ENCODE data around the gene PRM2.

Gene PRM2

GRCh38 chr16:11276143-11276895, at the start of gene PRM2:
Gene PRM2, minus strand, starts transcription at chr16:11276480. Its CDS starts 110 bp downstream, at chr16:11276370.
- no peak for DNase-seq (ENCODE audit: low read depth)

GRCh38 chr16:11325404-11326083, 49.3 kb upstream of the PRM2 start:
- no peak for DNase-seq (ENCODE audit: low read depth)

GRCh38 chr16:11323551-11324336, 47.5 kb upstream of the PRM2 start:
- no peak for DNase-seq (ENCODE audit: low read depth)

GRCh38 chr16:11322823-11323222, 46.5 kb upstream of the PRM2 start:
- DNase-seq (ENCODE audit: low read depth) = no peak

GRCh38 chr16:11321662-11322061, 45.4 kb upstream of the PRM2 start:
- no peak for DNase-seq (ENCODE audit: low read depth)

- no peak for DNase-seq (ENCODE audit: low read depth)
Observed at GRCh38 chr16:11320170-11320569, 43.9 kb upstream of the PRM2 start.

GRCh38 chr16:11319529-11320146, 43.4 kb upstream of the PRM2 start:
- DNase-seq (ENCODE audit: low read depth) = no peak

- DNase-seq (ENCODE audit: low read depth) = no peak
Observed at GRCh38 chr16:11318817-11319216, 42.5 kb upstream of the PRM2 start.

GRCh38 chr16:11316331-11317015, 40.2 kb upstream of the PRM2 start:
- DNase-seq (ENCODE audit: low read depth) = no peak

- no peak for DNase-seq (ENCODE audit: low read depth)
Observed at GRCh38 chr16:11315510-11315909, 39.2 kb upstream of the PRM2 start.

- DNase-seq (ENCODE audit: low read depth) = no peak
Observed at GRCh38 chr16:11314309-11314894, 38.1 kb upstream of the PRM2 start.

- no peak for DNase-seq (ENCODE audit: low read depth)
Observed at GRCh38 chr16:11313493-11314308, 37.4 kb upstream of the PRM2 start.

- DNase-seq (ENCODE audit: low read depth) = no peak
Observed at GRCh38 chr16:11312718-11313492, 36.6 kb upstream of the PRM2 start.

GRCh38 chr16:11310997-11311561, 34.8 kb upstream of the PRM2 start:
- no peak for DNase-seq (ENCODE audit: low read depth)

GRCh38 chr16:11310634-11310977, 34.3 kb upstream of the PRM2 start:
- no peak for DNase-seq (ENCODE audit: low read depth)

- no peak for DNase-seq (ENCODE audit: low read depth)
Observed at GRCh38 chr16:11309895-11310633, 33.8 kb upstream of the PRM2 start.

GRCh38 chr16:11308493-11309283, 32.4 kb upstream of the PRM2 start:
- DNase-seq (ENCODE audit: low read depth) = no peak

Measured in stimulated activated CD8-positive, alpha-beta memory T cell treated with anti-CD3 and anti-CD28 coated beads, Interleukin-4, amount 100 ng/mL, for 24 hours (primary cell).